ENCODE results near the gene KIF26B. TPM values are rescaled to one million over a fixed set of nuclear protein-coding genes. Genes with fewer than 3 reads are reported as not detected.

Gene KIF26B
- total RNA-seq, 1 donor from 2014 or later: 5.1 TPM

DNA sequence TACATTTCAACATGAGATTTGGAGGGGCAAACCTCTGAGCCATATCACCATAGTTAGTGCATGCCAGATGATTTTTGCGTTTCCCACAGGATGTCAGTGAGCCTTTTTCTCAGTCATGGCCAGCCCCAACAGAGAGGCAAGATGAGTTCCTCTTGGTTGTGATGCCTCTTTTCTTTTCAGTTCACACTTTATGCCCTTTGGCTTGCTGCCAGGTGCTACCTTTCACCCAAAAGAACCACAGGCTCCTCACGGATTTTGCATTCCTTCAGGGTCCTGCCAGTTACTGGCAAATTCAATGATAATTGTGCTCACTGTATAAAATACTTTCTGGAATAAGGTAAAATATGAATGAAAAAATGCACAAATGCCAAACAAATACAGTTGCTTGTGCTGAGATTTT lies 411.3 kb downstream of the KIF26B start:
- H3K4me3 Mint-ChIP-seq (ENCODE audit: low read depth): no peak overlapping the region
- no peak for DNase-seq (ENCODE audit: low spot score, unreplicated experiment)
- no peaks in the 10 kb centered on the region for H3K36me3 Mint-ChIP-seq (ENCODE audit: insufficient read depth)
- H3K4me1 Mint-ChIP-seq (ENCODE audit: low read depth): peaks cover 2% of the 10 kb centered on the region
- peaks cover 3% of the 10 kb centered on the region for H3K9me3 Mint-ChIP-seq (ENCODE audit: low read depth)
- no peaks in the 10 kb centered on the region for H3K27me3 Mint-ChIP-seq
- H3K27ac Mint-ChIP-seq: no peak overlapping the region
- no peak for TF ChIP-seq CTCF (IDR thresholded peaks at IDR 0.05; ENCODE audit: unreplicated experiment)

GRCh38 chr1:245566952-245567351 lies 412.2 kb downstream of the KIF26B start:
- Mint-ChIP-seq H3K27me3 (no peaks in the 10 kb centered on the region), H3K4me1 (ENCODE audit: low read depth) (peaks cover 9% of the 10 kb centered on the region), H3K27ac (no peak overlapping the region), H3K36me3 (ENCODE audit: insufficient read depth) (no peaks in the 10 kb centered on the region), H3K9me3 (ENCODE audit: low read depth) (peaks cover 3% of the 10 kb centered on the region), H3K4me3 (ENCODE audit: low read depth) (no peak overlapping the region)
- DNase-seq (ENCODE audit: low spot score, unreplicated experiment): no peak
- no peak for TF ChIP-seq CTCF (IDR thresholded peaks at IDR 0.05; ENCODE audit: unreplicated experiment)

GRCh38 chr1:245571815-245572294 lies 417.1 kb downstream of the KIF26B start:
- Mint-ChIP-seq H3K27me3 (no peaks in the 10 kb centered on the region), H3K9me3 (ENCODE audit: low read depth) (no peaks in the 10 kb centered on the region), H3K27ac (peak overlapping the region; percentile 66), H3K4me3 (ENCODE audit: low read depth) (no peak overlapping the region), H3K4me1 (ENCODE audit: low read depth) (peaks cover 15% of the 10 kb centered on the region), H3K36me3 (ENCODE audit: insufficient read depth) (no peaks in the 10 kb centered on the region)
- no peak for TF ChIP-seq CTCF (IDR thresholded peaks at IDR 0.05; ENCODE audit: unreplicated experiment)
- DNase-seq (ENCODE audit: low spot score, unreplicated experiment): no peak

GRCh38 chr1:245572709-245573108 lies 417.9 kb downstream of the KIF26B start:
- DNase-seq (ENCODE audit: low spot score, unreplicated experiment): no peak
- Mint-ChIP-seq H3K9me3 (ENCODE audit: low read depth) (no peaks in the 10 kb centered on the region), H3K4me1 (ENCODE audit: low read depth) (peaks cover 14% of the 10 kb centered on the region), H3K4me3 (ENCODE audit: low read depth) (no peak overlapping the region), H3K27me3 (peaks cover 4% of the 10 kb centered on the region), H3K27ac (no peak overlapping the region), H3K36me3 (ENCODE audit: insufficient read depth) (no peaks in the 10 kb centered on the region)
- TF ChIP-seq CTCF (IDR thresholded peaks at IDR 0.05; ENCODE audit: unreplicated experiment): no peak

- Mint-ChIP-seq H3K27me3 (peaks cover 11% of the 10 kb centered on the region), H3K4me1 (ENCODE audit: low read depth) (peaks cover 14% of the 10 kb centered on the region), H3K4me3 (ENCODE audit: low read depth) (no peak overlapping the region), H3K36me3 (ENCODE audit: insufficient read depth) (no peaks in the 10 kb centered on the region), H3K9me3 (ENCODE audit: low read depth) (no peaks in the 10 kb centered on the region), H3K27ac (no peak overlapping the region)
- no peak for DNase-seq (ENCODE audit: low spot score, unreplicated experiment)
- no peak for TF ChIP-seq CTCF (IDR thresholded peaks at IDR 0.05; ENCODE audit: unreplicated experiment)
Measured at GRCh38 chr1:245575710-245576109, 420.9 kb downstream of the KIF26B start.

Data from progenitor cell of endocrine pancreas (in vitro differentiated cells).